Smooth muscle cell (in vitro differentiated cells): Measurements from ENCODE around the gene MYPN. TPM values are rescaled to one million over a fixed set of nuclear protein-coding genes. Genes with fewer than 3 reads are reported as not detected.

ENCODE experiments used
- DNase-seq: peaks from one replicate; lab custom pipeline; 2025; ENCODE audit not compliant: unreplicated experiment; lab: John Stamatoyannopoulos, UW
- H2AFZ ChIP-seq: fragments of 200-600 bp; sonication (generic); 2 replicates; pipeline ENCODE4 v1.6.0; 2016; ENCODE audit warnings: antibody characterized with exemption, low read depth, mild to moderate bottlenecking
- H3F3A ChIP-seq: fragments of 200-600 bp; sonication (generic); 2 replicates; pipeline ENCODE4 v1.6.0; 2017; ENCODE audit warnings: antibody characterized with exemption, low read depth
- H3K27ac ChIP-seq: fragments of 200-600 bp; sonication (generic); 2 replicates; pipeline ENCODE4 v1.5.1; 2016; ENCODE audit warnings: low read depth, mild to moderate bottlenecking
- H3K27me3 ChIP-seq: fragments of 200-600 bp; sonication (generic); 2 replicates; pipeline ENCODE4 v1.6.1; 2016; ENCODE audit warnings: low read depth, mild to moderate bottlenecking
- H3K36me3 ChIP-seq: fragments of 200-600 bp; sonication (generic); 2 replicates; pipeline ENCODE4 v1.5.1; 2016; ENCODE audit warnings: low read depth
- H3K4me1 ChIP-seq: fragments of 200-600 bp; sonication (generic); 2 replicates; pipeline ENCODE4 v1.5.1; 2016; ENCODE audit warnings: low read depth
- H3K4me2 ChIP-seq: fragments of 200-600 bp; sonication (generic); 2 replicates; pipeline ENCODE4 v1.6.0; 2016; ENCODE audit warnings: mild to moderate bottlenecking
- H3K4me3 ChIP-seq: fragments of 200-600 bp; sonication (generic); 2 replicates; pipeline ENCODE4 v1.5.1; 2016; ENCODE audit warnings: mild to moderate bottlenecking
- H3K79me2 ChIP-seq: fragments of 200-600 bp; sonication (generic); 2 replicates; pipeline ENCODE4 v1.6.0; 2016; ENCODE audit warnings: low read depth, mild to moderate bottlenecking
- H3K9ac ChIP-seq: fragments of 200-600 bp; sonication (generic); 2 replicates; pipeline ENCODE4 v1.6.0; 2016; ENCODE audit warnings: low read depth
- H3K9me3 ChIP-seq: fragments of 200-600 bp; sonication (generic); replicated peaks from 2 replicates; pipeline ENCODE4 v1.5.1; 2016; ENCODE audit warnings: low read depth
- H4K20me1 ChIP-seq: fragments of 200-600 bp; sonication (generic); 2 replicates; pipeline ENCODE4 v1.6.0; 2016; ENCODE audit warnings: low read depth
- CTCF ChIP-seq: fragments of 200-600 bp; sonication (generic); IDR thresholded peaks from 2 replicates; pipeline ENCODE4 v1.5.1; 2017; ENCODE audit warnings: borderline replicate concordance, mild to moderate bottlenecking, antibody characterized with exemption; ENCODE audit not compliant: insufficient read depth, poor library complexity, severe bottlenecking
- WGBS: methylation state at CpG from one replicate; pipeline ENCODE4 v1.1.7; 2016; ENCODE audit warnings: low lambda C conversion rate; 5-methylcytosine and 5-hydroxymethylcytosine counted together
- polyA plus RNA-seq: library from polyadenylated mRNA; unstranded; fragments of >200 nt; fragmentation: Nextera tagmentation; extraction: Ambion mirVana; gene quantifications from 2 replicates; pipeline ENCODE4 v1.2.1, GENCODE V29; 2016
- total RNA-seq: library from RNA; depleted of rRNA; stranded (reverse); fragments of >200 nt; gene quantifications from 2 replicates; pipeline ENCODE4 v1.2.3, GENCODE V29; 2014

The MYPN gene
- total and polyA plus RNA-seq, 2 experiments from 2014 or later = 0.03 to 0.13 TPM

DNA sequence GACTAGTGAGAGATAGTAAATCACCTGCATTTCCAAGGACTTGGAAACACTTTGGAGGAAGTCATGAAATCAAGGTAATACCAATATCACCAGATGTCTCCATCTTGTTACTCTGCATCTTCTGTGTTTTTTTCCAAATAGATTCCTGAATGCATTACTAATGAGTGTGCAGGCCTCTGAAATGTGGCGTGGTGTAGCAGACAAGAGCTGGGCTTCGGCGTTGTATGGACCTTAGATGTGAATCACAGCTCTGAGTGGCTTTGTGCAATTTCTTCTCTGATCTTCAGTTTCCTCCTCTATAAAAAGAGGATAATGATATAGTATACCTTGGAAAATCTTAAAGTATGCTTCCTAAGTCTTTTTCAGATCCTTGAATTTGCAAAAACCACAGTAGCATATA is 9.6 kb upstream of the MYPN start:
- peak overlapping the region; percentile 52 for H3K4me2 ChIP-seq
- no peak for TF ChIP-seq CTCF
- DNase-seq = no peak
- no peak overlapping the region for H3K4me3 ChIP-seq
- H3K79me2 ChIP-seq = no peaks in the 10 kb centered on the region
- H3K9ac ChIP-seq = no peak overlapping the region
- H3F3A ChIP-seq = peaks cover 4% of the 10 kb centered on the region
- no peaks in the 10 kb centered on the region for H4K20me1 ChIP-seq
- 27% methylated on average over 3 of the region's 3 CpGs for WGBS
- H3K4me1 ChIP-seq = no peaks in the 10 kb centered on the region
- H3K9me3 ChIP-seq = no peaks in the 10 kb centered on the region
- no peak overlapping the region for H2AFZ ChIP-seq
- H3K27ac ChIP-seq = peak overlapping the region; percentile 64
- H3K27me3 ChIP-seq = no peaks in the 10 kb centered on the region
- H3K36me3 ChIP-seq = no peaks in the 10 kb centered on the region

DNA sequence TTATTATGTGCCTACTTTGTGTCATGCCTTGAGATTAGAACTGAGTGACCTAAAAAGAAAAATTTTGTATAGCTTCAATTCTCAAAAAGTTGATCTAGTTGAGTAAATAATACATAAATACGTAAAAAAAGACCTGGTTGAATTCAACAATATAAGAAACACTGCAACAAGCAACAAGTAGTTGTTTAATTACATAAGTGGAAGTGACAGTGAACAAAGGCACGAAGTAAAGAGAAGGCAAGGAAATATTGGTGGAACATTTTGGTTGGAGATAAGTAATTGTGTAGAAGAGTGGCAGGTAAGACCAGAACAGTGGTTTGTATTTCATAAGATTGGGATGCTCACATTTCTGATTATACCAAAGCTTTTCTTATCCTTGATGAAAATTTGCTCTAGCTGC is 8.2 kb upstream of the MYPN start:
- Histone ChIP-seq H3K4me3 (no peak overlapping the region), H3K36me3 (no peaks in the 10 kb centered on the region), H3K9me3 (no peaks in the 10 kb centered on the region), H3K79me2 (no peaks in the 10 kb centered on the region), H3K27ac (no peak overlapping the region), H3K27me3 (no peaks in the 10 kb centered on the region), H2AFZ (no peak overlapping the region), H4K20me1 (no peaks in the 10 kb centered on the region), H3K4me1 (peaks cover 8% of the 10 kb centered on the region), H3F3A (peaks cover 4% of the 10 kb centered on the region), H3K4me2 (no peak overlapping the region), H3K9ac (no peak overlapping the region)
- WGBS = 85% methylated on average over 2 of the region's 2 CpGs
- no peak for DNase-seq
- TF ChIP-seq CTCF = no peak

- Histone ChIP-seq H4K20me1 (no peaks in the 10 kb centered on the region), H3K79me2 (no peaks in the 10 kb centered on the region), H3K9ac (no peak overlapping the region), H3K4me1 (peaks cover 13% of the 10 kb centered on the region), H3K4me3 (no peak overlapping the region), H3K9me3 (no peaks in the 10 kb centered on the region), H3K27ac (no peak overlapping the region), H2AFZ (no peak overlapping the region), H3F3A (peaks cover 8% of the 10 kb centered on the region), H3K4me2 (no peak overlapping the region), H3K27me3 (no peaks in the 10 kb centered on the region), H3K36me3 (no peaks in the 10 kb centered on the region)
- no peak for TF ChIP-seq CTCF
- no peak for DNase-seq
- 79% methylated on average over 4 of the region's 4 CpGs for whole genome bisulfite sequencing
Observed at GRCh38 chr10:68103261-68103878, 5.9 kb upstream of the MYPN start.

DNA sequence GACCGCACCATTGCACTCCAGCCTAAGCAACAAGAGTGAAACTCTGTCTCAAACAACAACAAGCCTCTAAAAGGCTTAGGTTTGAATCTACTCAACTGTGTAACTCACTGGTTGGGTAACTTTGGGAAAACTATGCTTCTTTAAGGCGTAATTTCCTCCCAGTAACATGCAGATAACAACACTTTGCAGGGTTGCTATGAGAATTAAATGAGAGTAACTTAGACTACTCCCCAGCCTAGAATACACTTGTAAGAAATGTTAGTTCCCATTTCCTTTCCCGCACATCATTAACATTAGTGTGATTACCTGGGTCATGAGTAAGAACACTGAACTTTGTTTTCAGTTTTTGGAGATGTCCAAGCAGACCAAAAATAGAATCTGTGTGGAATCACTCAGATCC is 5.4 kb upstream of the MYPN start:
- Histone ChIP-seq H3K4me2 (no peak overlapping the region), H3K9ac (no peak overlapping the region), H3K9me3 (no peaks in the 10 kb centered on the region), H3K4me1 (peaks cover 13% of the 10 kb centered on the region), H3K79me2 (no peaks in the 10 kb centered on the region), H3K27ac (no peak overlapping the region), H2AFZ (no peak overlapping the region), H4K20me1 (no peaks in the 10 kb centered on the region), H3K4me3 (no peak overlapping the region), H3F3A (peaks cover 8% of the 10 kb centered on the region), H3K27me3 (no peaks in the 10 kb centered on the region), H3K36me3 (no peaks in the 10 kb centered on the region)
- no peak for TF ChIP-seq CTCF
- 91% methylated on average over 3 of the region's 3 CpGs for WGBS
- DNase-seq = no peak
